Liver (tissue), 9 donors: ENCODE results near the gene NPTX2. TPM values are rescaled to one million over a fixed set of nuclear protein-coding genes. Genes with fewer than 3 reads are reported as not detected.
A peak's percentile ranks its signal among the peaks of the same experiment; 100 is the strongest.

Source experiments
- DNase-seq: peaks from one replicate; pipeline ENCODE4 v3.0.0-alpha.2; 2017; ENCODE audit warnings: low spot score
- H3K27ac ChIP-seq, 2 donors: one replicate each; pipeline ENCODE4 v1.7.0; 2013; ENCODE audit warnings: inconsistent platforms in 2 of 2, low read length in 2 of 2, control low read depth in 1 of 2, low read depth in 1 of 2, mild to moderate bottlenecking in 1 of 2
- H3K27me3 ChIP-seq, 4 donors: one replicate each; pipeline versions ENCODE4 v1.6.1 to v1.7.0; 2013; ENCODE audit warnings: low read length in 3 of 4, inconsistent platforms in 1 of 4, mild to moderate bottlenecking in 1 of 4, moderate library complexity in 1 of 4; ENCODE audit not compliant: control insufficient read depth in 4 of 4, insufficient read depth in 4 of 4
- H3K36me3 ChIP-seq, 4 donors: one replicate each; pipeline versions ENCODE4 v1.6.1 to v1.7.0; 2013; ENCODE audit warnings: low read length in 3 of 4, mild to moderate bottlenecking in 3 of 4, low read depth in 1 of 4, moderate library complexity in 1 of 4; ENCODE audit not compliant: control insufficient read depth in 4 of 4, insufficient read depth in 3 of 4
- H3K4me1 ChIP-seq, 4 donors: one replicate each; pipeline versions ENCODE4 v1.6.1 to v1.7.0; 2013; ENCODE audit warnings: low read length in 3 of 4, mild to moderate bottlenecking in 3 of 4, moderate library complexity in 1 of 4; ENCODE audit not compliant: control insufficient read depth in 4 of 4, insufficient read depth in 4 of 4
- H3K4me3 ChIP-seq, 3 donors: one replicate each; pipeline versions ENCODE4 v1.6.1 to v1.7.0; 2013; ENCODE audit warnings: low read length in 3 of 3, control low read depth in 1 of 3, low read depth in 1 of 3, mild to moderate bottlenecking in 1 of 3
- H3K9ac ChIP-seq, 2 donors: one replicate each; pipeline ENCODE4 v1.7.0; 2013; ENCODE audit warnings: low read length in 2 of 2, mild to moderate bottlenecking in 2 of 2, moderate library complexity in 2 of 2, control low read depth in 1 of 2, low read depth in 1 of 2
- H3K9me3 ChIP-seq, 4 donors: one replicate each; pipeline versions ENCODE4 v1.6.1 to v1.7.0; 2013; ENCODE audit warnings: low read length in 3 of 4; ENCODE audit not compliant: control insufficient read depth in 4 of 4
- ATF3 ChIP-seq: IDR thresholded peaks from 2 replicates; pipeline ENCODE4 v1.6.1; 2016; ENCODE audit warnings: antibody characterized with exemption
- CTCF ChIP-seq: fragments of 150-350 bp; IDR thresholded peaks from 2 replicates; pipeline ENCODE4 v1.5.1; 2017; ENCODE audit warnings: improper control_type of control experiment, low read depth, low read length; ENCODE audit not compliant: missing input control
- EGR1 ChIP-seq, 2 donors: IDR thresholded peaks; 2 replicates each; pipeline ENCODE4 v1.6.1; 2016 to 2018; ENCODE audit warnings: antibody characterized with exemption in 2 of 2, low read depth in 2 of 2
- FOXA1 ChIP-seq: IDR thresholded peaks from 2 replicates; pipeline ENCODE4 v1.6.1; 2016; ENCODE audit warnings: antibody characterized with exemption
- FOXA2 ChIP-seq: IDR thresholded peaks from 2 replicates; pipeline ENCODE4 v1.6.1; 2016; ENCODE audit warnings: antibody characterized with exemption
- GABPA ChIP-seq, 2 donors: IDR thresholded peaks in 1 of 2; conservative IDR thresholded peaks in 1 of 2; 2 replicates each; pipeline ENCODE4 v1.6.1; 2016; ENCODE audit warnings: antibody characterized with exemption in 2 of 2, mild to moderate bottlenecking in 1 of 2, moderate library complexity in 1 of 2
- HNF4A ChIP-seq, 2 donors: conservative IDR thresholded peaks; 2 replicates each; pipeline ENCODE4 v1.6.1; 2016; ENCODE audit warnings: antibody characterized with exemption in 2 of 2, mild to moderate bottlenecking in 2 of 2
- HNF4G ChIP-seq: IDR thresholded peaks from 2 replicates; pipeline ENCODE4 v1.6.1; 2016; ENCODE audit warnings: antibody characterized with exemption
- JUND ChIP-seq, 2 donors: IDR thresholded peaks; 2 replicates each; pipeline ENCODE4 v1.6.1; 2016; ENCODE audit warnings: antibody characterized with exemption in 2 of 2
- MAX ChIP-seq: IDR thresholded peaks from 2 replicates; pipeline ENCODE4 v1.6.1; 2016; ENCODE audit warnings: antibody characterized with exemption
- NR2F2 ChIP-seq: IDR thresholded peaks from 2 replicates; pipeline ENCODE4 v1.6.1; 2016; ENCODE audit warnings: antibody characterized with exemption
- RAD21 ChIP-seq, 2 donors: IDR thresholded peaks; 2 replicates each; pipeline ENCODE4 v1.6.1; 2016; ENCODE audit warnings: antibody characterized with exemption in 2 of 2, mild to moderate bottlenecking in 2 of 2
- REST ChIP-seq: IDR thresholded peaks from 2 replicates; pipeline ENCODE4 v1.6.1; 2016; ENCODE audit warnings: antibody characterized with exemption, mild to moderate bottlenecking
- RXRA ChIP-seq, 2 donors: IDR thresholded peaks; 2 replicates each; pipeline ENCODE4 v1.6.1; 2017 to 2018; ENCODE audit warnings: antibody characterized with exemption in 2 of 2, mild to moderate bottlenecking in 1 of 2
- SP1 ChIP-seq: IDR thresholded peaks from 2 replicates; pipeline ENCODE4 v1.6.1; 2018; ENCODE audit warnings: antibody characterized with exemption, mild to moderate bottlenecking
- TAF1 ChIP-seq: conservative IDR thresholded peaks from 2 replicates; pipeline ENCODE4 v1.6.1; 2016; ENCODE audit warnings: antibody characterized with exemption, mild to moderate bottlenecking
- YY1 ChIP-seq: IDR thresholded peaks from 2 replicates; pipeline ENCODE4 v1.6.1; 2016; ENCODE audit warnings: antibody characterized with exemption, mild to moderate bottlenecking
- WGBS: extraction: QIAGEN DNeasy Blood & Tissue Kit; methylation state at CpG from one replicate; pipeline ENCODE4 v1.1.7; 2013; 5-methylcytosine and 5-hydroxymethylcytosine counted together
- polyA plus RNA-seq, 2 donors: library from polyadenylated mRNA; stranded (reverse) in 1 of 2; unstranded in 1 of 2; fragments of 200-250 nt in 1 of 2; fragments of >200 nt in 1 of 2; fragmentation: Nextera tagmentation in 1 of 2; extraction: Ambion mirVana in 1 of 2; gene quantifications; one replicate each; pipeline versions ENCODE4 v1.2.1 to v1.2.3, GENCODE V29; 2013 to 2015
- total RNA-seq, 2 donors: library from RNA; depleted of rRNA; stranded (reverse); fragments of >200 nt; gene quantifications; one replicate each; pipeline ENCODE4 v1.2.3, GENCODE V29; 2014
- TF ChIP-seq, protein P1 (sequence below): IDR thresholded peaks from 2 replicates; pipeline ENCODE4 v1.6.1; 2016; ENCODE audit warnings: antibody characterized with exemption
- donor health status: healthy.
- donor health status: healthy.
- donor health status: healthy.
- donor health status: healthy.
- donor health status: healthy.

The NPTX2 gene
- total and polyA plus RNA-seq, 4 donors: 0.09 to 1.5 (median 0.58) TPM

DNA sequence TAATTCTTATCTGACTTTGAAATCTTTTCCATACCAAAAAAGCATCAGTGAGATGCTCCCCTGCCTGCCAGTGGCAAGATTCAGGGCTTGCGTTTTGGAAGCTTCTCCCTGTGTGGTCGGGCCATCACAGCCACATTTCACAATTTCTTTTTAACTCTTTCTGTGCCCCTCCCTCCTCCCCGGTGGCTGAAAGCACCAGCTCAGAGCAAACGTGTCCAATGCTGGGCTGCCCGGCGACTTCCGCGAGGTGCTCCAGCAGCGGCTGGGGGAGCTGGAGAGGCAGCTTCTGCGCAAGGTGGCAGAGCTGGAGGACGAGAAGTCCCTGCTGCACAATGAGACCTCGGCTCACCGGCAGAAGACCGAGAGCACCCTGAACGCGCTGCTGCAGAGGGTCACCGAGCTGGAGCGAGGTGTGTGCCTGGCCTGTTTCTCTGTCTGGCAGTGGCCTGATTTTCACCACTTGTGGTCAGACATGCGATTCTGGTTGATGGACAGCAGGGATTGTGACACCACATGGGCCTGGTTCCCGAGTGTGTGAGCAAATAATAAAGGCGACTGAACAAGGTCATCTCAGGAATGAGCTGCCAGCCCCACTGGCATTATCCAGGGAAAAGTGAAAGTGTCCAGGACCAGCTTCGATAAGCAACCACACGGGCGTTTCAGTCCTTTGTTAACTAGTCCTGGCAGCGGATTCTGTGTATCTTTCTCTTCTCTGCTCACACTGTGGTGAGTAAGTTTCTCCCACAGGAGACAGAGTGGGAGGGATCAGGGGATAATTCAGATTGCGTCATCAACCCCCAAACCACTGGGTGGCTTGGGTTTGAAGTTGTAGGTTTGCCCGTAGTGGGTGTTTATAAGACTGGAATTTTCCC is 2.6 kb downstream of the NPTX2 start:
- peak overlapping the region; percentile 80 to 93 for H3K27ac ChIP-seq

More for the DNA sequence above, 2.6 kb downstream of the NPTX2 start:
- TF ChIP-seq REST (peak; percentile 85), GABPA (IDR thresholded peaks at IDR 0.05 in 1 of 2, conservative IDR thresholded peaks at IDR 0.05 in 1 of 2) (peak in 1 of 2 donors; percentile 36), RAD21 (IDR thresholded peaks at IDR 0.05) (peak in 1 of 2 donors; percentile 52), FOXA2 (peak; percentile 76), MAX (peak; percentile 67), RXRA (IDR thresholded peaks at IDR 0.05) (peak; percentile 63 to 92), HNF4G (no peak), HNF4A (conservative IDR thresholded peaks at IDR 0.05) (peak; percentile 48 to 75), NR2F2 (no peak), YY1 (no peak), FOXA1 (peak; percentile 83), SP1 (peak; percentile 74), JUND (IDR thresholded peaks at IDR 0.05) (peak; percentile 57 to 97), ATF3 (peak; percentile 66), CTCF (peak; percentile 4), TAF1 (no peak), EGR1 (IDR thresholded peaks at IDR 0.05; ENCODE audit: low read depth in 2 of 2) (peak; percentile 27 to 84)
- TF ChIP-seq, protein P1, sequence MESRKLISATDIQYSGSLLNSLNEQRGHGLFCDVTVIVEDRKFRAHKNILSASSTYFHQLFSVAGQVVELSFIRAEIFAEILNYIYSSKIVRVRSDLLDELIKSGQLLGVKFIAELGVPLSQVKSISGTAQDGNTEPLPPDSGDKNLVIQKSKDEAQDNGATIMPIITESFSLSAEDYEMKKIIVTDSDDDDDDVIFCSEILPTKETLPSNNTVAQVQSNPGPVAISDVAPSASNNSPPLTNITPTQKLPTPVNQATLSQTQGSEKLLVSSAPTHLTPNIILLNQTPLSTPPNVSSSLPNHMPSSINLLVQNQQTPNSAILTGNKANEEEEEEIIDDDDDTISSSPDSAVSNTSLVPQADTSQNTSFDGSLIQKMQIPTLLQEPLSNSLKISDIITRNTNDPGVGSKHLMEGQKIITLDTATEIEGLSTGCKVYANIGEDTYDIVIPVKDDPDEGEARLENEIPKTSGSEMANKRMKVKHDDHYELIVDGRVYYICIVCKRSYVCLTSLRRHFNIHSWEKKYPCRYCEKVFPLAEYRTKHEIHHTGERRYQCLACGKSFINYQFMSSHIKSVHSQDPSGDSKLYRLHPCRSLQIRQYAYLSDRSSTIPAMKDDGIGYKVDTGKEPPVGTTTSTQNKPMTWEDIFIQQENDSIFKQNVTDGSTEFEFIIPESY: peak; percentile 89
- Histone ChIP-seq H3K9ac (no peak overlapping the region), H3K9me3 (peaks cover 0 to 1% (median 0%) of the 10 kb centered on the region in 4 donors), H3K4me1 (peaks cover 20 to 37% (median 26%) of the 10 kb centered on the region in 4 donors), H3K36me3 (no peaks in the 10 kb centered on the region), H3K4me3 (peak overlapping the region in 1 of 3 donors; percentile 36), H3K27me3 (peaks cover 3 to 9% (median 6%) of the 10 kb centered on the region in 4 donors)
- WGBS: 12% methylated on average over 27 of the region's 27 CpGs
- no peak for DNase-seq
